Endothelial cell of umbilical vein (primary cell): ENCODE results near the gene CD300LF. TPM values are rescaled to one million over a fixed set of nuclear protein-coding genes. Genes with fewer than 3 reads are reported as not detected.

Source experiments
- BruUV-seq: library from RNA; stranded (reverse); fragments of 400-500 nt; replicated peaks from 2 replicates; lab custom pipeline; 2021; lab: Mats Ljungman, UMichigan
- CTCF ChIA-PET: fragments of 300-600, 350-600 bp; sonication (Branson Sonifier 250); formaldehyde crosslinking; loops from one replicate; lab custom pipeline; 2021; ENCODE audit warnings: antibody characterized with exemption, inconsistent platforms; lab: Charles Lee
- POLR2A ChIA-PET: fragments of 300-600, 350-600 bp; sonication (Branson Sonifier 250); formaldehyde crosslinking; loops from one replicate; lab custom pipeline; 2021; ENCODE audit warnings: antibody characterized with exemption, inconsistent platforms; lab: Charles Lee
- DNase-seq: peaks from one replicate; pipeline ENCODE4 v3.0.0-alpha.2; 2011; ENCODE audit warnings: low read depth, low spot score
- FAIRE-seq: peaks from 2 replicates; lab custom pipeline; 2011; peaks lifted over from hg19 to GRCh38; lab: Jason Lieb, UNC
- H2AFZ ChIP-seq: 2 replicates; pipeline ENCODE4 v1.6.0; 2012; ENCODE audit warnings: low read depth, low read length, control low read depth, inconsistent platforms
- H3K27ac ChIP-seq: 2 replicates; pipeline ENCODE4 v1.5.1; 2011; ENCODE audit warnings: low read depth, mild to moderate bottlenecking, control low read depth, low read length, moderate library complexity; ENCODE audit not compliant: insufficient read depth
- H3K27me3 ChIP-seq, 2 experiments: 2 replicates each; pipeline versions ENCODE4 v1.6.0 to v1.6.1; 2011; ENCODE audit warnings: low read length in 2 of 2, mixed read lengths in 1 of 2; ENCODE audit not compliant: control insufficient read depth in 2 of 2, insufficient read depth in 2 of 2
- H3K36me3 ChIP-seq, 2 experiments: 2 replicates in 1 of 2; 3 replicates in 1 of 2; pipeline ENCODE4 v1.5.1; 2011; ENCODE audit warnings: low read length in 2 of 2, mild to moderate bottlenecking in 1 of 2, moderate library complexity in 1 of 2; ENCODE audit not compliant: control insufficient read depth in 2 of 2, insufficient read depth in 2 of 2; ENCODE audit errors: extremely low read depth in 1 of 2
- H3K4me1 ChIP-seq: 3 replicates; pipeline ENCODE4 v1.5.1; 2011; ENCODE audit warnings: mild to moderate bottlenecking, low read length; ENCODE audit not compliant: control insufficient read depth, insufficient read depth; ENCODE audit errors: extremely low read depth
- H3K4me2 ChIP-seq: 2 replicates; pipeline ENCODE4 v1.6.1; 2011; ENCODE audit warnings: low read length, control low read depth, mixed read lengths; ENCODE audit not compliant: insufficient read depth
- H3K4me3 ChIP-seq, 3 experiments: fragments of 200-600 bp in 1 of 3; sonication (generic), shearing (Covaris generic) in 1 of 3; replicated peaks in 1 of 3; 2 replicates each; pipeline ENCODE4 v1.5.1; 2011 to 2016; ENCODE audit warnings: control low read depth in 3 of 3, low read length in 3 of 3, mild to moderate bottlenecking in 2 of 3, inconsistent platforms in 1 of 3, low read depth in 1 of 3, moderate library complexity in 1 of 3; ENCODE audit not compliant: insufficient read depth in 1 of 3
- H3K79me2 ChIP-seq: 2 replicates; pipeline ENCODE4 v1.6.0; 2012; ENCODE audit warnings: low read length, inconsistent platforms; ENCODE audit not compliant: control insufficient read depth, insufficient read depth
- H3K9ac ChIP-seq: replicated peaks from 2 replicates; pipeline ENCODE3; 2011; ENCODE audit warnings: low read length, control low read depth; ENCODE audit not compliant: insufficient read depth; ENCODE audit errors: extremely low read depth
- H3K9me1 ChIP-seq: replicated peaks from 3 replicates; pipeline ENCODE4 v1.6.0; 2011; ENCODE audit warnings: mild to moderate bottlenecking, low read length; ENCODE audit not compliant: control insufficient read depth, insufficient read depth; ENCODE audit errors: extremely low read depth
- H3K9me3 ChIP-seq: replicated peaks from 2 replicates; pipeline ENCODE4 v1.5.1; 2012; ENCODE audit warnings: low read length, inconsistent platforms; ENCODE audit not compliant: control insufficient read depth, insufficient read depth
- H4K20me1 ChIP-seq: replicated peaks from 2 replicates; pipeline ENCODE3; 2011; ENCODE audit warnings: mild to moderate bottlenecking, low read length; ENCODE audit not compliant: control insufficient read depth, insufficient read depth; ENCODE audit errors: extremely low read depth
- EZH2 ChIP-seq: IDR thresholded peaks from 2 replicates; pipeline ENCODE4 v1.6.1; 2012; ENCODE audit warnings: borderline replicate concordance, low read depth, mild to moderate bottlenecking, moderate library complexity, low read length, inconsistent platforms; ENCODE audit not compliant: severe bottlenecking
- GATA2 ChIP-seq: IDR thresholded peaks from 2 replicates; pipeline ENCODE4 v1.7.0; 2011; ENCODE audit warnings: low read depth, mild to moderate bottlenecking, moderate library complexity, mixed read lengths, low read length; ENCODE audit not compliant: insufficient read length, insufficient read depth
- JUN ChIP-seq: IDR thresholded peaks from 2 replicates; pipeline ENCODE4 v1.6.1; 2011; ENCODE audit warnings: borderline replicate concordance, low read depth; ENCODE audit not compliant: insufficient read length, insufficient read depth
- MYC ChIP-seq: IDR thresholded peaks from one replicate; pipeline ENCODE4 v1.6.1; 2011; ENCODE audit warnings: mild to moderate bottlenecking, low read depth, low read length
- POLR2A ChIP-seq: IDR thresholded peaks from 2 replicates; pipeline ENCODE4 v1.6.1; 2012; ENCODE audit warnings: low read depth, mild to moderate bottlenecking, control low read depth, low read length
- POLR2AphosphoS5 ChIP-seq: IDR thresholded peaks from 2 replicates; pipeline ENCODE4 v1.6.1; 2012; ENCODE audit warnings: low read depth, mild to moderate bottlenecking, control low read depth, low read length, moderate library complexity; ENCODE audit not compliant: insufficient read depth
- dilution Hi-C: fragments of 300-500 bp; cut with MboI; formaldehyde crosslinking; loops from one replicate; pipeline ENCODE4 v1.15.0; 2019; ENCODE audit warnings: low sequenced_read_pairs; ENCODE audit not compliant: extremely low pct_ligation_motif_present
- intact Hi-C: fragments of 100-400 bp; cut with micrococcal nuclease; formaldehyde crosslinking; loops from one replicate; pipeline ENCODE4 v1.10.0; 2022
- polyA plus RNA-seq, 4 experiments: library from polyadenylated mRNA; depleted of rRNA in 3 of 4; stranded (reverse) in 3 of 4; unstranded in 1 of 4; fragments of >200 nt; gene quantifications; 2 replicates each; pipeline versions ENCODE4 v1.2.1 to v1.2.3, GENCODE V29; 2011 to 2012; ENCODE audit warnings: missing spikeins in 1 of 4
- total RNA-seq: library from RNA; stranded (reverse); gene quantifications from 2 replicates; pipeline ENCODE4 v1.2.3, GENCODE V29; 2021
- TF ChIP-seq, protein P1 (sequence below): IDR thresholded peaks from 2 replicates; pipeline ENCODE4 v1.6.1; 2011; ENCODE audit not compliant: insufficient read depth, insufficient read length
- TF ChIP-seq, protein P2 (sequence below), 2 donors: IDR thresholded peaks; 1 replicate in 1 of 2; 2 replicates in 1 of 2; pipeline ENCODE4 v1.5.1; 2011; ENCODE audit warnings: low read length in 2 of 2, mild to moderate bottlenecking in 2 of 2, moderate library complexity in 2 of 2, control low read depth in 1 of 2, inconsistent platforms in 1 of 2, low read depth in 1 of 2; ENCODE audit not compliant: insufficient read depth in 1 of 2; ENCODE audit errors: extremely low read depth in 1 of 2

CD300LF gene
- total and polyA plus RNA-seq, 2 donors (not counting 3 experiments of a cell fraction or from before 2014, with no cell fraction given), result not detected

DNA sequence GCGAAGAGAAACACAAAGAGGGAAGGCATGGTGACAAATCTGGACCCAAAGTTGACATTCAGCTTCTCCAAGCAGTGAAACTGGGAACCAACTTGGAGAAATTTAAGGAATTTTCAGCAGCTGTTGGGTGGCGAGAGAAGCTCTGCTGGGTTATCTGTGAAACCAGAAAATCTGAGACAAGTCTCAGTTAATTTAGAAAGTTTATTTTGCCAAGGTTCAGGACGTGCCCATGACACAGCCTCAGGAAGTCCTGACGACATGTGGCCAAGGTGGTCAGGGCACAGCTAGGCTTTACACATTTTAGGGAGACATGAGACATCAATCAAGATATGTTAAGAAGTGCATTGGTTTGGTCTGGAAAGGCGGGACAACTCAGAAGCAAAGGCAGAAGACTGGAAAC is 11.2 kb upstream of the CD300LF start:
- Histone ChIP-seq H3K36me3 (no peaks in the 10 kb centered on the region), H4K20me1 (no peaks in the 10 kb centered on the region), H3K4me3 (no peak overlapping the region), H3K9me3 (no peaks in the 10 kb centered on the region), H3K9me1 (no peaks in the 10 kb centered on the region), H3K27me3 (no peaks in the 10 kb centered on the region), H3K27ac (no peak overlapping the region), H3K4me2 (no peak overlapping the region), H3K9ac (no peak overlapping the region), H3K4me1 (no peaks in the 10 kb centered on the region), H3K79me2 (no peaks in the 10 kb centered on the region), H2AFZ (no peak overlapping the region)
- dilution Hi-C loops (no loop called here), intact Hi-C loops (no loop called here)
- DNase-seq (no peak), FAIRE-seq (no peak)
- TF ChIP-seq, protein P1, sequence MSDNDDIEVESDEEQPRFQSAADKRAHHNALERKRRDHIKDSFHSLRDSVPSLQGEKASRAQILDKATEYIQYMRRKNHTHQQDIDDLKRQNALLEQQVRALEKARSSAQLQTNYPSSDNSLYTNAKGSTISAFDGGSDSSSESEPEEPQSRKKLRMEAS, result no peak
- TF ChIP-seq, protein P2, sequence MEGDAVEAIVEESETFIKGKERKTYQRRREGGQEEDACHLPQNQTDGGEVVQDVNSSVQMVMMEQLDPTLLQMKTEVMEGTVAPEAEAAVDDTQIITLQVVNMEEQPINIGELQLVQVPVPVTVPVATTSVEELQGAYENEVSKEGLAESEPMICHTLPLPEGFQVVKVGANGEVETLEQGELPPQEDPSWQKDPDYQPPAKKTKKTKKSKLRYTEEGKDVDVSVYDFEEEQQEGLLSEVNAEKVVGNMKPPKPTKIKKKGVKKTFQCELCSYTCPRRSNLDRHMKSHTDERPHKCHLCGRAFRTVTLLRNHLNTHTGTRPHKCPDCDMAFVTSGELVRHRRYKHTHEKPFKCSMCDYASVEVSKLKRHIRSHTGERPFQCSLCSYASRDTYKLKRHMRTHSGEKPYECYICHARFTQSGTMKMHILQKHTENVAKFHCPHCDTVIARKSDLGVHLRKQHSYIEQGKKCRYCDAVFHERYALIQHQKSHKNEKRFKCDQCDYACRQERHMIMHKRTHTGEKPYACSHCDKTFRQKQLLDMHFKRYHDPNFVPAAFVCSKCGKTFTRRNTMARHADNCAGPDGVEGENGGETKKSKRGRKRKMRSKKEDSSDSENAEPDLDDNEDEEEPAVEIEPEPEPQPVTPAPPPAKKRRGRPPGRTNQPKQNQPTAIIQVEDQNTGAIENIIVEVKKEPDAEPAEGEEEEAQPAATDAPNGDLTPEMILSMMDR (IDR thresholded peaks at IDR 0.05; ENCODE audit: extremely low read depth in 1 of 2, insufficient read depth in 1 of 2, low read depth in 1 of 2, low read length in 2 of 2), result no peak
- TF ChIP-seq EZH2, result no peak
- no peak for TF ChIP-seq JUN
- no peak for TF ChIP-seq POLR2A
- no peak for TF ChIP-seq MYC
- no peak for TF ChIP-seq GATA2
- TF ChIP-seq POLR2AphosphoS5, result no peak
- POLR2A ChIA-PET, result no interaction called here
- no TSS peak for BruUV-seq
- CTCF ChIA-PET, result interaction anchor here (1.2 kb wide), 1 partner anchor 47 kb away, joined by 3 read pairs; no protein-coding TSS in a partner anchor
